Neural progenitor cell (in vitro differentiated cells): ENCODE results near the gene MYEOV.

ENCODE experiments used
- EZH2 ChIP-seq: fragments of 200-600 bp; sonication (generic); IDR thresholded peaks from 2 replicates; pipeline ENCODE4 v1.6.1; 2017; ENCODE audit warnings: antibody characterized with exemption, mild to moderate bottlenecking, moderate library complexity
- EZH2phosphoT487 ChIP-seq: fragments of 200-600 bp; sonication (generic); IDR thresholded peaks from 2 replicates; pipeline ENCODE4 v1.6.1; 2017; ENCODE audit warnings: antibody characterized with exemption
- TF ChIP-seq, protein P1 (sequence below): fragments of 200-600 bp; sonication (generic); IDR thresholded peaks from 2 replicates; pipeline ENCODE4 v1.5.1; 2017; ENCODE audit warnings: antibody characterized with exemption, mild to moderate bottlenecking

DNA sequence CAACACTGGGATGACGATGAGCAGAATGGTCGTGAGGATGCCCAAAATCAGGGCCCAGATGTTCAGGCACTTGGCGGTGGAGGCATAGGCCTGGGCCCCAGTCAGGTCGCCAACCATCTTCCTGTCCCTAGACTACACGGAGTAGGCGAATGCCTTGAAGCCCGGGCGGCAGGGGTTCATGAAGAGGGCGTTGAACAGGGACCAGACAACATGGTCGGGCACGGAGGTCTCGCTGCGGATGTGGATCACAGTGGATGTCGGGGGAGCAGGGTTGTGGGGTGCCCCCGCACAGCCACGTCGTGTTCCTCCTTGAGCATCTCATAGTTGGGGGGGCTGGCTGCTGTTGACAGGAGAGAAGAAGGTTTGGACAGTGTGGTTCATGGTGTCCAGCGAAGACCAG lies 9.5 kb downstream of the MYEOV start:
- TF ChIP-seq EZH2, result no peak
- TF ChIP-seq, protein P1, sequence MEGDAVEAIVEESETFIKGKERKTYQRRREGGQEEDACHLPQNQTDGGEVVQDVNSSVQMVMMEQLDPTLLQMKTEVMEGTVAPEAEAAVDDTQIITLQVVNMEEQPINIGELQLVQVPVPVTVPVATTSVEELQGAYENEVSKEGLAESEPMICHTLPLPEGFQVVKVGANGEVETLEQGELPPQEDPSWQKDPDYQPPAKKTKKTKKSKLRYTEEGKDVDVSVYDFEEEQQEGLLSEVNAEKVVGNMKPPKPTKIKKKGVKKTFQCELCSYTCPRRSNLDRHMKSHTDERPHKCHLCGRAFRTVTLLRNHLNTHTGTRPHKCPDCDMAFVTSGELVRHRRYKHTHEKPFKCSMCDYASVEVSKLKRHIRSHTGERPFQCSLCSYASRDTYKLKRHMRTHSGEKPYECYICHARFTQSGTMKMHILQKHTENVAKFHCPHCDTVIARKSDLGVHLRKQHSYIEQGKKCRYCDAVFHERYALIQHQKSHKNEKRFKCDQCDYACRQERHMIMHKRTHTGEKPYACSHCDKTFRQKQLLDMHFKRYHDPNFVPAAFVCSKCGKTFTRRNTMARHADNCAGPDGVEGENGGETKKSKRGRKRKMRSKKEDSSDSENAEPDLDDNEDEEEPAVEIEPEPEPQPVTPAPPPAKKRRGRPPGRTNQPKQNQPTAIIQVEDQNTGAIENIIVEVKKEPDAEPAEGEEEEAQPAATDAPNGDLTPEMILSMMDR, result no peak
- TF ChIP-seq EZH2phosphoT487, result no peak
